Measurements from ENCODE around the gene FECH.

GRCh38 chr18:57635003-57635822 lies 48.7 kb upstream of the FECH start:
- TF ChIP-seq, protein P1, sequence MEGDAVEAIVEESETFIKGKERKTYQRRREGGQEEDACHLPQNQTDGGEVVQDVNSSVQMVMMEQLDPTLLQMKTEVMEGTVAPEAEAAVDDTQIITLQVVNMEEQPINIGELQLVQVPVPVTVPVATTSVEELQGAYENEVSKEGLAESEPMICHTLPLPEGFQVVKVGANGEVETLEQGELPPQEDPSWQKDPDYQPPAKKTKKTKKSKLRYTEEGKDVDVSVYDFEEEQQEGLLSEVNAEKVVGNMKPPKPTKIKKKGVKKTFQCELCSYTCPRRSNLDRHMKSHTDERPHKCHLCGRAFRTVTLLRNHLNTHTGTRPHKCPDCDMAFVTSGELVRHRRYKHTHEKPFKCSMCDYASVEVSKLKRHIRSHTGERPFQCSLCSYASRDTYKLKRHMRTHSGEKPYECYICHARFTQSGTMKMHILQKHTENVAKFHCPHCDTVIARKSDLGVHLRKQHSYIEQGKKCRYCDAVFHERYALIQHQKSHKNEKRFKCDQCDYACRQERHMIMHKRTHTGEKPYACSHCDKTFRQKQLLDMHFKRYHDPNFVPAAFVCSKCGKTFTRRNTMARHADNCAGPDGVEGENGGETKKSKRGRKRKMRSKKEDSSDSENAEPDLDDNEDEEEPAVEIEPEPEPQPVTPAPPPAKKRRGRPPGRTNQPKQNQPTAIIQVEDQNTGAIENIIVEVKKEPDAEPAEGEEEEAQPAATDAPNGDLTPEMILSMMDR (IDR thresholded peaks at IDR 0.05), result no peak
- TF ChIP-seq POLR2A (IDR thresholded peaks at IDR 0.05), result no peak

All from esophagus squamous epithelium (tissue), 4 donors.